Kasumi-1 (cell line): Measurements from ENCODE around the gene AGPAT3.

Experiments
- DNase-seq, 2 experiments: peaks; one replicate each; lab custom pipeline; 2025; lab: John Stamatoyannopoulos, UW

The AGPAT3 gene

GRCh38 chr21:43975469-43976098, 110.6 kb downstream of the AGPAT3 start:
- DNase-seq: peak; percentile 31 to 37

DNA sequence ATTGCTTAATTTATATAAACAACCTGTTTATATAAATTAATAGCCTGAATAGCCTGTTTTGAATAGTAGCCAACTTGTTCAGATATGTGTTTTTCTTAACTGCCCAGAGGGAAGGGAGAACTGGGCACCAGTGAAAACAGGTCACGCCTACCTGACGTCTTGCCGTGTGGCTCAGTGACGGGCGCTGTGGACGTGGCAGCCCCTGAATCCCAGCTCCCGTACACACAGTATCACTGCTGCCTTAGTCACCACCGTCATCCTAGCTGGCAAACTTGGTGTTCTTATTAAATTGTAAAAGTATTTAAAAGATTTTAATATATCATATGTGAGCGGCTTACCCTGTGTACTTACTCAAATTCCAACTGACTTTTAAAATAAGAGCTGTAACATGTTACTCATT, 111.6 kb downstream of the AGPAT3 start:
- DNase-seq: no peak

GRCh38 chr21:43978060-43978459, 113.0 kb downstream of the AGPAT3 start:
- no peak for DNase-seq

DNA sequence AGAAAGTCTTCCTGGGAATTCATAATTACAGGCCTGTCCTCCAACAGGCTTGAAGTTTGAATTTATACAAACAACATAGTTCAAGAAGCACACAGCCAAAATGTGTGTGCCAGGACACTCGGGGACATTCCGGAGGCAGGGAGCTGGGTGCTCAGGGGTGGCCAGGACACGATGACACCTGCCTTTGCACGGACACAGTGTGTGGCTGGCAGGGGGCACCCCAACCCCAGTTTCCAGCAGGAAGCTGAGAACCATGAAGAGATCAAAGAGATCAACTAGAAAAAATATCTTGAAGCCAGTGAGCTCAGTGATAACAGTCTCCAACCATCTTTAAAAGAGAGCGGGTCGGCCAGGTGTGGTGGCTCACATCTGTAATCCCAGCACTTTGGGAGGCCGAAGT, 114.6 kb downstream of the AGPAT3 start:
- DNase-seq: no peak

DNA sequence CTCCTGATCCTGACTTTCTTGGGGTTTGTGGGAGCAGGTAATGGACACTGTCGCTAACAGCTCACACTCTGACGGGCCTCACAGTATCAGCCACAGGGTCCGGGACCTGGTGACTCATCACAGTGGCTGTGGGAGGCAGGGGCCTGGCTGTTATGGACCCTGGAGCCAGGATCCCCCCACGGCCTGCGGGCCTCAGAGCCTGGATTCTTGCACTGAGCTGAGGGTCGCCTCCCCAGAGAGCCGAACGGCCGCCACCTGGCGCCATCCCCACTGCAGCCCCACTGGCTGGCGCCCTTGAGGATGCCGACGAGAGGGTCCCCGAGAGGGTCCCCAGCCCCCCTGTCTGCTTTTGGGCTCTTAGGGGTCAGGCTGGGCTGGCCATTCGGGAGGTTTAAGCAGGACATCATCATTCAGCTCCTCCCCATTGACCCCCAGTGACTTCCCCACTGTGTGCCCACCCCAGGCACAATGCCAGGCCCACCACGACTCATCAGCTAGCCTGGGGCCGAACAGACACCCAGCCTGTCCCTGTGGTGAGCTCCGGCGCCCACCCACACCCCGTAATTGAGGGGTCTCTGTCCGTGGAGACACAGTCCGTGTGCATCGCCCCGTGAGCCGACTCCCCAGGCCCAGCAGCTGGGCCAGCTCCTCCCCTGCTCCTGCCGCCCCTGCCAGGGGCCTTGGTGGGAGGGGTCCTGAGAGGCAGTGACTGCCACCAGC, 116.3 kb downstream of the AGPAT3 start:
- DNase-seq: no peak

- no peak for DNase-seq
Observed at GRCh38 chr21:43981871-43982210, 116.8 kb downstream of the AGPAT3 start.

DNA sequence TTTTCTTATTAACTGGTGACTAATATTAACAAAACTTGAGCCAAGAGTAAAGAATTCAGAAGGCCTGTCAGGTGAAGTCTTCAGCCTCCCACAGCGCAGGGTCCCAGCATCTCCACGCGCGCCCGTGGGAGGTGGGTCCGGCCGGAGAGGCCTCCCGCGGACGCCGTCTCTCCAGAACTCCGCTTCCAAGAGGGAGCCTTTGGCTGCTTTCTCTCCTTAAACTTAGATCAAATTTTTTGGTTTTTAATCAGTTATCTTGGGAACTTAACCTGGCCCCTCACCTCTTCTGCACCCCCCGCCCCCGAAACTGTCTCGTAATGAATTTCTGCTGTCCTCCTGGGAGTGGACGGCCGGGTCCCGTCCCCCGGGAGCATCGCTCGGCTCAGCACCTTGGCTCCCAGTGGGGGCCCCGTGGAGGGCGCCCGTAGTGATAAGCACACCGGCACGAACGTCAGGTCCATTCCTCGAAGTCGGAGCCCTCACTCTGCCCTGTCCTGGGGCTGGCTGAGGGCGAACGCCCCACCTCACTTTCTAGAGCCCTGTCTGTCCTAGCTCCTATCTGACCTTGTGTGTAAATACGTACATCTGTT, 117.6 kb downstream of the AGPAT3 start:
- no peak for DNase-seq

DNA sequence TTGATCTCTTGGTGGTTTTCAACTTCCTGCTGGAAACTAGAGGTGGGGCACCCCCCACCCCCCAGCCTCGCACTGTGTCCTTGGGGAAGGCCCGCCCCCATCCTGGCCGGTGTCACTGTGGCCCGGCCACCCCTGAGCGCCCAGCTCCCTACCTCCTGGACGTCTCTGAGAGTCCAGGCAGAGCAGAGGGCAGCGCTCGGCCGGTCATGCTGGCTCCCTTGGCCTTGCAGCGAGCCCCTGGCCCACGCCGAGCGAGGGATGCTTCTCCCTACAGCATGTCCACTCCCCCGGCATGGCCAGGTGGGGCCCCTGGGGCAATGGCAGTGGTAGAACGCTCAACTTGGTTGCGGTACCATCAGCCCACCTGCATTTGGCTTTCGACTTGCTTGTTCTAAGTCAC, 118.4 kb downstream of the AGPAT3 start:
- DNase-seq: no peak

DNA sequence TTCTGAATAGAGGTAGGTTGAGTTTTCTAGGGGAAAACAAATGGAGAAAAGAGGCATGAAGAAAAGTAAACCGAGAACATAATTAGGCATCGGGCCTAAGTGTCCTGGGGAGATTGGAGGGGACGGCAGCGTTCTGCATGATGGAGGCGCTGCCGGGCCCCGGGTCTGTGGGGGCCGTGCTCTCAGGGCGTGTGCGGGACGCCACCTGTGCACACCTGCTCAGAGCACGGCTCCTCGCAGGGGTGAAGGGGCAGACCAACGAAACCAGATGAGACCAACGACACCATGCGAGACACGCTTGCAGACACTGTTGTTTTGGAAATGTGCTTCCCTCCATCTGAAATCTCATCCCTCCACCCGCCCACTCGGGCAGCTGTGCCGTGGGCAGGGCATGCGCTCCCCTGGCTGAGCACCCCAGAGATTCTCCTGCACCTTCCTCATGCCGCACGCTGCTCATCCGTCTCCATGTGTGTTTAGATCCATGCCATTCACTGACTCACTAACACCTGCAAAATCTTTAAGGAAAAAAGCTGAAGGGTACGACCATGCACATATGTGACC, 118.9 kb downstream of the AGPAT3 start:
- DNase-seq: no peak

GRCh38 chr21:43984905-43985689, 120.1 kb downstream of the AGPAT3 start:
- no peak for DNase-seq

DNA sequence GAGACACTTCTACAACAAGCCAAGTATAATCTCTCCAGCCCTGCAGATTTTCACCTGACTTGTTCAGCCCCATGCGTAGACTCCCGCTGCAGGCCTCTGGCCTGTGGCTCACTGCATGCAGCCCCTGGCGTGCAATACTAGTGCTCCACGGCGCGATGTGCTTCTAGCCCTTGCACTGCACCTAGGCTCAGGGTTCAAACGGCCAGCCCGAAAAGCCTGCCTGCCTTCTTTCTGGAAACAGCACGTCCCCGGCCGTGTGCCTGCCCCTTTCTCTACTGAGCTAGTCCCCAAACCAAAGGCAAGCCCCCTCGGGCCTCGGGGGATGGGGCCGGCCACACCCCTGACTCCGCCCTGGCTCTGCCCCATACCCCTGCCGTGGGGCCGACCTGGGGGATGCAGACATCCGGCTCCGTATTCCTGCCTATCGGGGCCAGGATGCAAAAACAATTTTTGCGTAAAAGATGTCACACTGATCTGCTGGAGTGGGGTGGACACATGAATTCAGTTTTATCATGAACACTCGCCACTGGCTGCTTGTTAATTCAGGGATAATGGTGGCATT, 120.7 kb downstream of the AGPAT3 start:
- no peak for DNase-seq

GRCh38 chr21:43986544-43987451, 121.8 kb downstream of the AGPAT3 start:
- no peak for DNase-seq

GRCh38 chr21:43987509-43987908, 122.5 kb downstream of the AGPAT3 start:
- no peak for DNase-seq

GRCh38 chr21:43988016-43988415, 123.0 kb downstream of the AGPAT3 start:
- DNase-seq: no peak

DNA sequence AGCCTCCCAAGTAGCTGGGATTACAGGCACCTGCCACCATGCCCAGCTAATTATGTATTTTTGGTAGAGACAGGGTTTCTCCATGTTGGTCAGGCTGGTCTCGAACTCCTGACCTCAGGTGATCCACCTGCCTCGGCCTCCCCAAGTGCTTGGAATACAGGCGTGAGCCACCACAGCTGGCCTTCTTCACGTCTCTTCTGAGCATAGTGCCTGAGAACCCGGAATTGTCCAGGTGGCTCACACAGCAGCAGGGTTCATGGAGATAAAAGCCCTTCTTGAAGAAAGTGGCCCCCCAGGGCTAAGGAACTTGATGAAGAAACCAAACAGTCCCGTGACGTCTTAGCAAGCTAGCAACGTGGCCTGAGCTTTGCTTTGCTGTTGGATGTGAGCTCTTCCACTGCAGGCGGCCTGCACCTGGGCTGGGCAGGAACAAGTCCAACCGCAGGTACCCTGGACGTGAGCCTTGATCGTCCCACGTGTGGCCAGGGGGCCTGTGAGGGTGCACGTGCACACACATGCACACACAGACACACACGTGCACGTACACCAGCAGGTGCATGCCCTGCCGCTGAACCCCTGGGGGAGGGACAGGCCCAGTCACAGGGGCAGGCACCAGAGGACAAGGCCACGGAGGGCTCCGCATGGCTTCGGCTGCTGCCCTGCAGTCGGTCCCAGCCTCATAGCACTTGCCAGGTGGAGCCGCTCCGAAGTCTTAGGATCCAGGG, 123.6 kb downstream of the AGPAT3 start:
- no peak for DNase-seq

GRCh38 chr21:43989401-43989800, 124.4 kb downstream of the AGPAT3 start:
- no peak for DNase-seq

DNA sequence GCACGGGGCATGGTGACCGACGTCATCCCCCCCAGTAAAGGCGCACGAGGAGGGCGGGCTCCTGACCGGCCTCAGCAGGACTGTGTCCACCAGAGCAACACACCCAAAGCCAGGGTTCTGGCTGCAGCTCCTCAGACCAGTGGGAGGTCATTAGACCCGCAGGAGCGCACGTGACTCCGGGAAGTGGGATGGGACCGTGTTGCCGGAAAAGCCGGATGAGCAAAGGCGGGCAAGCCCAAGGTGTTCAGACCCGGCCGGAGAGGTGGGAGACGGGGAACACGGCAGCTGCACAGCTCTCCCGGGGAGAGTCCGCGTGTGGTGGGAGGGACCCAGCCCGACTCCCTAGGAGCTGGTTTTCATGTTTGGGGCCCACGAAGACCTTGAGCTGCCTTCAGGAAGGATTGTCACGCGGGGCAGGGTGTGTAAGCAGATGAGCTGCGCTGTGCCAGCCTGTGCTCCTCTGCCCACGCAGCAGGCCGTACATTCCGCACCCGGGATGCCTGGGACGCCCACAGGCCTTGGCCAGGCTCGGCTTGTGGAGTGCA, 126.5 kb downstream of the AGPAT3 start:
- no peak for DNase-seq

DNA sequence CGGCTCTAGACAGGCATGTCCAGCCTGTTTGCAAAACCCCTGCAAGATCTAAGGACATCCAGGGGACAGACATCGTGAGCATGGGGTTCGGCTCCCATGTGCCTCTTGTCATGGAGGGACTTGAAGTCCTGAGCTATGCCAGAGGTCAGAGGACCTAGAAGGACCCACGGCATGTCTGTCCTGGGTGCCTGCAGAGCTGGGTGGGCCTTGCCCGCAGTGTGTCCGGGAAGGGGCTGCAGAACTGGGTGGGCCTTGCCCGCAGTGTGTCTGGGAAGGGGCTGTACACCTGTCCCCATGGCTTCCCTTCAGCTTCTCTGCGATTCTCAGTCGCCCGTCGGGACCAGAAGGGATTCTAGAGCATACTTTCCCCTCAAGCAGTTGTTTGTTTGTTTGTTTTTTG, 127.1 kb downstream of the AGPAT3 start:
- DNase-seq: no peak

GRCh38 chr21:43993420-43993934, 128.5 kb downstream of the AGPAT3 start:
- no peak for DNase-seq

DNA sequence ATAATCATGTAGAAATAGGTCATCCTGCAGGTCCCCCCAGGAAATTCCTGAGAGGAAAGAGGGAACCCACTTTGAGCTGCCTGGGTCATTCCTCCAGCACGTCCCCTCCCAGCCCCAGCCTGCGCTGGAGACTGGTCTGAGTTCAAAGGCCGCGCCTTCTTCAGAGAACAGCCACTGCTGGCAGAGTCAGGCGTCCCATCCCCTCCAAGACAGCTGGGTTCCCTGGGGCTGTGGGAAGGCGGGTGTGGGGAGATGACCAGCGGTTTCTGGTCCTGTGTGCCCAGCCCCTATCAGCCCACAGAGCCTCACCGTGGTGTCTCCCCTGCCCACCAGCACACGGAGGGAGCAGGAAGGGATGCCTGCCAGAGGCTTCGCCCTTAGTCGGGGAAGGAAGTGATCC, 129.1 kb downstream of the AGPAT3 start:
- DNase-seq: no peak
